Astrocyte of the spinal cord (primary cell): ENCODE results near the gene DCDC2.

ENCODE experiments used
- DNase-seq: peaks from one replicate; pipeline ENCODE4 v3.0.0; 2011; ENCODE audit warnings: low read depth, low spot score
- H3K4me3 ChIP-seq: 2 replicates; pipeline ENCODE4 v1.5.1; 2011; ENCODE audit warnings: low read depth, mild to moderate bottlenecking, low read length, moderate library complexity
- CTCF ChIP-seq: IDR thresholded peaks from 2 replicates; pipeline ENCODE4 v1.5.1; 2012; ENCODE audit warnings: low read depth, mild to moderate bottlenecking, low read length, inconsistent platforms
- in situ Hi-C: cut with HindIII; loops from 2 replicates; pipeline ENCODE4 v1.10.0; 2017; ENCODE audit warnings: low sequenced_read_pairs

Gene DCDC2

GRCh38 chr6:24122139-24122538 is 235.7 kb downstream of the DCDC2 start:
- in situ Hi-C loops: no loop called here
- no peak for DNase-seq
- H3K4me3 ChIP-seq: no peak overlapping the region
- TF ChIP-seq CTCF: no peak
